Duodenal mucosa (tissue), 2 donors: ENCODE results near the gene ARHGAP15.

ENCODE experiments used
- H3K27ac ChIP-seq: one replicate; pipeline ENCODE4 v1.7.0; 2013; ENCODE audit warnings: low read depth, low read length
- H3K27me3 ChIP-seq, 2 donors: one replicate each; pipeline ENCODE4 v1.7.0; 2013; ENCODE audit warnings: low read length in 2 of 2, control low read depth in 1 of 2; ENCODE audit not compliant: insufficient read depth in 2 of 2, control insufficient read depth in 1 of 2
- H3K36me3 ChIP-seq, 2 donors: one replicate each; pipeline ENCODE4 v1.7.0; 2013; ENCODE audit warnings: low read length in 2 of 2, control low read depth in 1 of 2; ENCODE audit not compliant: insufficient read depth in 2 of 2, control insufficient read depth in 1 of 2
- H3K4me1 ChIP-seq, 2 donors: one replicate each; pipeline ENCODE4 v1.7.0; 2013; ENCODE audit warnings: low read length in 2 of 2, control low read depth in 1 of 2; ENCODE audit not compliant: insufficient read depth in 2 of 2, control insufficient read depth in 1 of 2
- H3K4me3 ChIP-seq, 2 donors: one replicate each; pipeline ENCODE4 v1.7.0; 2013; ENCODE audit warnings: low read length in 2 of 2, low read depth in 1 of 2
- H3K9ac ChIP-seq, 2 donors: one replicate each; pipeline ENCODE4 v1.7.0; 2013; ENCODE audit warnings: low read length in 2 of 2, low read depth in 1 of 2
- H3K9me3 ChIP-seq, 2 donors: one replicate each; pipeline ENCODE4 v1.7.0; 2013; ENCODE audit warnings: low read length in 2 of 2, control low read depth in 1 of 2; ENCODE audit not compliant: control insufficient read depth in 1 of 2

The ARHGAP15 gene

DNA sequence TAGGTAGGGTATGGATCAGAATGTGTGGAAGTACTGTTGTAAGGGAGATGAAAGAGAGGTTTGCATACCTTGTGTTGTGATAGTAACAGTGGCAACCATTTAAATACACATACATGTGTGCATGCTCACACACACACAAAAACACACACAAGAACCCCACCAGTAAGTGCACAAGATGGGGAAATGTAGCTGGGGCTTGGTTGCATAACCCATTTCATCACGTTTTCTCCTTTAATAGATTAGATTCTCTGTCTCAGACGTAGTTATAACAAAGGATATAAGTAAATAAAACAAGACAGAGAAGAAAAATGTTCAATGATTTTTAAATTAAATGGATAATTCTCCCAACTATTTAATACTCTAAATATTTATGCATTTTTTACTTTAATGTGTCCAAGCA lies 13.4 kb downstream of the ARHGAP15 start:
- Histone ChIP-seq H3K9ac (no peak overlapping the region), H3K4me3 (no peak overlapping the region), H3K36me3 (no peaks in the 10 kb centered on the region), H3K9me3 (no peaks in the 10 kb centered on the region), H3K27ac (no peak overlapping the region), H3K4me1 (peaks cover 0 to 6% of the 10 kb centered on the region in 2 donors), H3K27me3 (no peaks in the 10 kb centered on the region)

DNA sequence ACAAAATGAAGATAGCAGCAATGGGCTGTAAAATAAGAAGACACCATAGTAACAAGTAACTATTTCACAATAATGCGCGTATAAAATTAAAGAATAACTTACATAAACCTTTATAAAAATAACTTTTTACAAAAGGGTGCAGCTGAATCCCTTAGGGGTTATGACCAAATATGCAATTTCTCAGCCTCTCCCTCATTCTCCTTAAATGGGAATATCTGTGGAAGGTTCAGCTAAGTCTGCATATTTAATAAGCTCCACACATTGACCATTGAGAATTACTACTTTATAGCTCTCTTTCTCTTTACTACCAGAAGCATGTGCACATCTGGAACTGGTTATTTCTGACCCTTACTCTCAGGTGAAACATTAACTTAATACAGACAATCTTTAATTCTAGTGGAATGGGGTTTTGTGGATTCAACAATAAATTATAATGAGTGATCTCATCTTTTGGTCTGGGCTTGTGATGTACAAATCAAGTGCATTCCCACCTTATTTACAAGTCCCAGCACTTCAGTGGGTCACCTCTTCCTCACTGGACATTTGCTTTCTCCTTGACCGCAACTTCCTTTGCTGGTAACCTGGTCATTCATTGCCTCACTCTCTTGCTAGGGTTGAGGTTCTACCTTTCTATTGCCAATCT lies 15.7 kb downstream of the ARHGAP15 start:
- no peak overlapping the region for H3K9ac ChIP-seq
- no peaks in the 10 kb centered on the region for H3K9me3 ChIP-seq
- no peak overlapping the region for H3K27ac ChIP-seq
- no peaks in the 10 kb centered on the region for H3K27me3 ChIP-seq
- H3K36me3 ChIP-seq = no peaks in the 10 kb centered on the region
- peaks cover 0 to 6% of the 10 kb centered on the region in 2 donors for H3K4me1 ChIP-seq
- H3K4me3 ChIP-seq = no peak overlapping the region

DNA sequence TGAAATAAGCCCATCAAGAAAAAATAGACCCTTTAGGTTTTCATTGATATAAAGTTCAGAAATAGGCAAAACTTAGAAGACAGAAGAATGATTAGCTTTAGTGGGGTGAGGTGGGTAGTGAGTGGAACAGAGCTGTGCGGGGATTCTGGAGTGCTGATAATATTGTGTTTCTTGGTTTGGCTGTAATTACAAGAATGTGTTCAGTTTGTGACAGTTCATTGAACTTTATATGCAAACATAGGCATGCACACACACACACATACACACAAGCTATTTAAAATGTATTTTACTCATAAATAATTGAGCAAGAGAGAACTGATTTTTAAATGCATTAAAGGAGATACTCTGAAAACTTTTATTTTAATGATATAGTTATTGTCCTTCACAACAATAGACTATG lies 17.1 kb downstream of the ARHGAP15 start:
- H3K9ac ChIP-seq = no peak overlapping the region
- no peaks in the 10 kb centered on the region for H3K27me3 ChIP-seq
- H3K36me3 ChIP-seq = no peaks in the 10 kb centered on the region
- H3K4me3 ChIP-seq = no peak overlapping the region
- no peak overlapping the region for H3K27ac ChIP-seq
- no peaks in the 10 kb centered on the region for H3K4me1 ChIP-seq
- no peaks in the 10 kb centered on the region for H3K9me3 ChIP-seq

DNA sequence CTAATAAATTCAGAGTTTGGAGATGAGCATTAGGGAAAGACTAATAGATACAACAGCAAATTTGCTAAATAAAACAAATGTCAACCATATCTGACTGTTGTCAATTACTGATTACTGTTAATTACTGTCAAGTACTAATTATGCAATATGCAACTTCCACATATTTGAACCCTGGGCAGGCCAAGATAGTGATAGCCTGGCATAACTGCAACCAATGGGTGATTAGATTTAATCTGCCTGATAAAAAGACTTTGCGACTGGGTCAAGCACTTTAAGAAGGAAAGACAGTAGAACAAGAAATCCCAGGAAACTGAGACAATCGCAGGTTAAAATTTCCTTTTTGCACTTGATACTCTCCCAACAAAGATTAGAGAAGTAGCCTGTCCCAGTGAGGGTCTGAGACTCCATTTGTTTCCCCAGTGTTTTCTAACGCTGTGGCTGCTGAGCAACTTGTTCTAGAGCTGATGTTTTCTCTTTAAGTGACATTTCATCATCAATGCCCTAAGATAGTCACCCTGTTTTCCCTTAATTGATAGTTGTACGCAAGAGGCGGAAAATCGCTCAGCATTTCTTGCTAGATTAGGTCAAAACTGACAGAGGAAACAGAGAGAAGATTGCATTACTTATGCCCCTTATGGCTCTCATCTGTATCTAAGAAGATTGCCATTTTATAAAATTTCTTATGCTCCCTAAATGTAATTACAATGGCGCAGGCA lies 17.8 kb downstream of the ARHGAP15 start:
- no peaks in the 10 kb centered on the region for H3K9me3 ChIP-seq
- H3K4me1 ChIP-seq = no peaks in the 10 kb centered on the region
- no peaks in the 10 kb centered on the region for H3K36me3 ChIP-seq
- H3K27ac ChIP-seq = no peak overlapping the region
- no peaks in the 10 kb centered on the region for H3K27me3 ChIP-seq
- H3K4me3 ChIP-seq = no peak overlapping the region
- H3K9ac ChIP-seq = no peak overlapping the region

DNA sequence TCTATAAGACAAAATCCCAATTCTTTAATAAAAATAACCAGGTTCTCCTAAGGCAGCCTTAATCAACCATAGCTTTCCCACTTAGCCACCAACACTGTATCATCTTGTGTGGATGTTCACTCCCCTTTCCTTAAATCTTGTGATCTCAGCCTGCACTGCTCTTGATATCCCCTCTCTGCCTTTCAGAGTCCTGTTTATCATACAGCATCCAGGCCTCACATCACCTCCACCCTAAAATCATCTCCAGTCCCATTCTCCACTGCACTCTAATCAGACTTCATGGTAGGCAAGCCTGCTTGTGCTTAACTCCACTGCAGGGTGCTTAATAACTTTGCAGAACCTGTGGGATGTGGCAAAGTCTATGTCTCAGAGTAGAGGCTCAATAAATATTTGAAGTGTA lies 18.8 kb downstream of the ARHGAP15 start:
- Histone ChIP-seq H3K36me3 (no peaks in the 10 kb centered on the region), H3K27ac (no peak overlapping the region), H3K27me3 (no peaks in the 10 kb centered on the region), H3K9me3 (no peaks in the 10 kb centered on the region), H3K9ac (no peak overlapping the region), H3K4me1 (no peaks in the 10 kb centered on the region), H3K4me3 (no peak overlapping the region)

DNA sequence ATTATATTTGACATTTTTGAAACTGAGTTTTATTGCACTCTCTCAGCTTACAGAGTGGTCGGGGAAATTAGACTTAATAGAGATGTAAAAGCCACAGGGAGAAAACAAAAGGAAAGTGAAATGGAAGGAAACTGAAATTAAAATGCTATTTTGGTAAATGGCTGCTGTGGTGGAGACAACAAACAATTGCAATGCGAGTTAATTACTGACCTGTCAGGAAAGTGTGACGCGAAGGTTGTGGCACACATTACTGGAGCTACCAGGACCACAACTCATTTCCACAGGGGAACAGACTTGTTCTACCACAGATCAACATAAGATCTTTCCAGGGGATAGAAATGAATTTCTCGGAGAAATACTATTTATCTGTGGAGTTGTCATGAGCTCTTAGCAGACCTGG lies 19.5 kb downstream of the ARHGAP15 start:
- Histone ChIP-seq H3K9ac (no peak overlapping the region), H3K9me3 (no peaks in the 10 kb centered on the region), H3K4me3 (no peak overlapping the region), H3K27me3 (no peaks in the 10 kb centered on the region), H3K27ac (no peak overlapping the region), H3K4me1 (no peaks in the 10 kb centered on the region), H3K36me3 (no peaks in the 10 kb centered on the region)

DNA sequence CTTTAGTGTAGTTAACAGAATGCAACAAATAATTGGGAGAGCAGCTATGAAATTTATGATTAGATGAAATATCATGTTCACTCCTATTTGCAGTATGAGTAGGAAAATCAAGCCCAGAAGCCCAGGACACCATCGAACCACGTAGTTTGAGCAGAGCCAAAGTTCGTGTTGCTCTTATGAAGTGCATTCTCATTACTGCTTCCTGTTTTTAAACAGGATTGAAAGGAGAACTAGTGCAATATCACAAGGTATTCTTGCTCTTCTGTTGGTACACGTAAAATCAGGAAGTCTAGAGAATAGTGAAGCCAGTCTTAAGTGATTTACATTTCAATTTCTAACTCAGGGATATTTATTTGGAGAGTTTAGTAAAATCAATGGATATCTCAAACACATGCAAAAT lies 21.1 kb downstream of the ARHGAP15 start:
- H3K9me3 ChIP-seq = no peaks in the 10 kb centered on the region
- no peak overlapping the region for H3K27ac ChIP-seq
- no peaks in the 10 kb centered on the region for H3K36me3 ChIP-seq
- H3K4me3 ChIP-seq = no peak overlapping the region
- H3K27me3 ChIP-seq = no peaks in the 10 kb centered on the region
- H3K4me1 ChIP-seq = no peaks in the 10 kb centered on the region
- no peak overlapping the region for H3K9ac ChIP-seq

DNA sequence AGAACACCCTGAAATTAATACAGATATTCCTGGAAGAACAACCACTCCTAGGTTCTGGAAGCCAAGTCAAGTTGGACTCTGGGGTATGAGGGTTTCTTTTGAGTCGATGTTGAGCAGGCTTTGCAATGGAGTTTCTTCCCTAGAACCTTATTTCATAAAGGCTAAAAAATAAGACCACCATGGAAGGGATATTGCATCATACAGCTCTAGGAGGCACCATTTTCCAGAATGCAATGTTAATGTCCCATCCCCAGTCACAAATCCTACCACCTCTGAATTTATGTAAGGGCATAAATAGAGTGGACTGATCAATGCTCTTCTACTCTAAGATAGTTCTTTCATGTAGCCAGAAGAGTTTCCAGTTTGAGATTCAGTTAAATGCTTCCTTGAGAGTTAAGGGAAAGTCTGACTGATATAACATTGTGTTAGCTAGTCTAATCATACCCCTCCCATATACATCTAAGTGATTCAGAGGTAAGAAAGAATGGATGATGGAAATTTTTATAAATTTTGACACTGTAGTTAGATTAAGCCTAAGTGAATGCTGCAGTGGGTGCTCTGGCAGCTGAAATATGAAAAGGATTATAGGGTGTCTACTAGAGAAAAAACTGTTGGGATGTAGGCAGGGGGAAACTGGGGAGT lies 22.0 kb downstream of the ARHGAP15 start:
- Histone ChIP-seq H3K27ac (no peak overlapping the region), H3K4me3 (no peak overlapping the region)

DNA sequence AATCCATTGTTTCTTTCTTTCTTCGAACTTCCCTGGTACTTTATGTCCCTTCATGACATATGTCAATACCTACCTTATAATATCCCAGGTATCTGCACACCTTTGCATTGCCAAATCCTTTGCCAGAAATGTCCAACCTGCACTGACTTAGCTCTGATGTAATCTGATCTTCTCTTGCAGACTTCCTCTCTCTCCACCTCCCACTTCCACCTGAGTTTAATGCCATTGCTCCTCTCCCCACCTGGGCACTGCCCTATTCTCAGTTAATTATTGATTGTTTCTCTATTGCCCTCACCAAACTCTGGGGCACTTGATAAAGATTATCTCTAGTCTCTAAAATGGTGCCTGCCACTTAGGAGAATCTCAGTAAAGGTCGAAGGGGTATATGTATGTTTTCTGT lies 23.0 kb downstream of the ARHGAP15 start:
- Histone ChIP-seq H3K4me1 (no peaks in the 10 kb centered on the region), H3K27ac (no peak overlapping the region), H3K27me3 (no peaks in the 10 kb centered on the region), H3K36me3 (no peaks in the 10 kb centered on the region), H3K9ac (no peak overlapping the region), H3K9me3 (no peaks in the 10 kb centered on the region), H3K4me3 (no peak overlapping the region)

More for the DNA sequence above, 22.0 kb downstream of the ARHGAP15 start:
- Histone ChIP-seq H3K9ac (no peak overlapping the region), H3K27me3 (no peaks in the 10 kb centered on the region), H3K4me1 (no peaks in the 10 kb centered on the region), H3K9me3 (no peaks in the 10 kb centered on the region), H3K36me3 (no peaks in the 10 kb centered on the region)

DNA sequence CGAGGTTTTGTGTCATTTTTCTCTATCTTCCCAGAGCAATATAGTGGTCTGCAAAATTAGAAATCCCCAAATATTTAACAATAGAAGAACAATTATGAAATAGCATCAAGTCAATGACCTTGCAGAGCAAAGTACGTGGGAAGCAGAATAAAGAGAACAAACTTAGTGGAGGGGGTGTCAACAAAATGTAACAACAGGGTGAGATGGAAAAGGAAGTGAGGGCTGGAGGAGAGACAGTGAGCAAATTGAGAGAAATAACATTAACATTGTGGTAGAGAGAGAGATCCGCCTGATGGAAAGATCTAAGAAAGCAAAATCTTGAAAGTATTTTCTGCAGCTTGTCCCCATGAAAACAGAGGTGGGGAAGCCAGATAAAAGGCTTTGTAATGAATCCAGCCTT lies 23.4 kb downstream of the ARHGAP15 start:
- Histone ChIP-seq H3K36me3 (no peaks in the 10 kb centered on the region), H3K9me3 (no peaks in the 10 kb centered on the region), H3K4me1 (no peaks in the 10 kb centered on the region), H3K9ac (no peak overlapping the region), H3K27ac (no peak overlapping the region), H3K4me3 (no peak overlapping the region), H3K27me3 (no peaks in the 10 kb centered on the region)
